ENCODE measurements around the gene KIFC3.

DNA sequence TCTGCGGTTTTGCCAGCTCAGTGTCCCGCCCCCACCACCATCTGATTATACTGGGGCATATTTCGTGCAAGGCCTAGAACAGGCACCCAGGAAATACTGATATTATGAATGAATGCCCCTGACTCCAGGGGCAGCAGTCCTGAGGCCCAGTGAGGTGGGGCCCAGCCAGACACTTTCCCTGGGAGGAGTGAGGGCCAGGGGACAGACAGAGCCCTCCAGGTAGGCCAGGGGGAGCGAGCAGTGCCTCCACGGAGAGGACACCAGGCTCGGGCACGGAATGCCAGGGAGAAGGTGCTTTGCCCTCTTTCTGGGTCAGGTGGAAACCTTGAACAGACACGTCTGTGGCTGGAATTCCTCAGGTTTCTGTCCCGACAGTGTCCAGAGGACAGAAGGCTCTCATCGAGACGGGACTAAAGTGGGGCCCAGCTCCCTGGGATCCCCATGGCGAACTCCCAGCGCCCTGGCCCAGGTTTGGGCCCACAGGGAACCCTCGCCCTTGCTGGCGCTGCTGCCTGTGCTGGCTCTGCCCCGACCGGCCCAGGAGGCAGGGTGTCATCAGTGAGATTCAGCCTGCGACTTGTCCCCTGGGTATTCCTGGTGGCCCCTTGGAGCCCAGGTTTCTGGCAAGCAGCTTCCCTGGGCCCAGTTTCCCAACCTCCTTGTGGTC lies 62.4 kb downstream of the KIFC3 start:
- TF ChIP-seq CTCF (IDR thresholded peaks at IDR 0.05) = no peak
- no peak for TF ChIP-seq POLR2A (IDR thresholded peaks at IDR 0.05)

Data from breast epithelium (tissue), 3 donors.